ENCODE results near the gene MST1R. TPM values are rescaled to one million over a fixed set of nuclear protein-coding genes. Genes with fewer than 3 reads are reported as not detected.

MST1R gene
- total and polyA plus RNA-seq, 9 of the 15 experiments (the other 6 are each of a cell fraction or from before 2014, with no cell fraction given) = 1.3 to 10.0 (median 3.8) TPM

- no peak for TF ChIP-seq ZHX1 (conservative IDR thresholded peaks at IDR 0.05; ENCODE audit: low read length)
- no peak for TF ChIP-seq ZNF76 (CRISPR knock-in tag; IDR thresholded peaks at IDR 0.05; ENCODE audit: borderline replicate concordance)
- TF ChIP-seq FOXP1 (CRISPR knock-in tag; IDR thresholded peaks at IDR 0.05) = 0 out of 2 replicates have a peak, but pooled peaks have one; percentile 42
- no peak for TF ChIP-seq MTF1 (CRISPR knock-in tag; IDR thresholded peaks at IDR 0.05; ENCODE audit: borderline replicate concordance)
- TF ChIP-seq TAL1 (IDR thresholded peaks at IDR 0.05) = no peak
- TF ChIP-seq CREB1 (IDR thresholded peaks at IDR 0.05) = peak; percentile 29; the same call in 1 of the 2 replicates
- no peak; the same call in 1 of the 2 replicates for TF ChIP-seq CREB1 (CRISPR knock-in tag; IDR thresholded peaks at IDR 0.05)
- no peak for TF ChIP-seq NR4A1 (CRISPR knock-in tag; IDR thresholded peaks at IDR 0.05)
- no peak for TF ChIP-seq NR4A1 (tag; IDR thresholded peaks at IDR 0.05)
- TF ChIP-seq POLR2H (tag; IDR thresholded peaks at IDR 0.05; ENCODE audit: low read depth) = no peak
- TF ChIP-seq NCOR1 (IDR thresholded peaks at IDR 0.05) = no peak
- TF ChIP-seq ZNF41 (CRISPR knock-in tag; conservative IDR thresholded peaks at IDR 0.05) = no peak
- TF ChIP-seq KDM2B (CRISPR knock-in tag; IDR thresholded peaks at IDR 0.05) = no peak
- TF ChIP-seq SAFB2 (IDR thresholded peaks at IDR 0.05; ENCODE audit: borderline replicate concordance, low read depth, low read length, severe bottlenecking) = no peak
- no peak for TF ChIP-seq ZC3H8 (IDR thresholded peaks at IDR 0.05)
- no peak for TF ChIP-seq EHMT2 (IDR thresholded peaks at IDR 0.05)
- TF ChIP-seq ZNF184 (CRISPR knock-in tag; IDR thresholded peaks at IDR 0.05) = no peak
- TF ChIP-seq CXXC5 (CRISPR knock-in tag; IDR thresholded peaks at IDR 0.05) = peak; percentile 32; the same call in 1 of the 2 replicates
- TF ChIP-seq ZFX (CRISPR knock-in tag; IDR thresholded peaks at IDR 0.05) = peak; percentile 96
- TF ChIP-seq TGIF2 (CRISPR knock-in tag; IDR thresholded peaks at IDR 0.05) = no peak
- no peak for TF ChIP-seq CHD4 (IDR thresholded peaks at IDR 0.05; ENCODE audit: insufficient read depth, insufficient replicate concordance, low read depth, low read length, poor library complexity, severe bottlenecking)
- no peak for TF ChIP-seq ARHGAP35 (IDR thresholded peaks at IDR 0.05; ENCODE audit: partially characterized antibody)
- TF ChIP-seq ZNF408 (CRISPR knock-in tag; IDR thresholded peaks at IDR 0.05; ENCODE audit: low read depth) = no peak
- peak; percentile 85 for TF ChIP-seq CTBP1 (IDR thresholded peaks at IDR 0.05; ENCODE audit: borderline replicate concordance)
- TF ChIP-seq MTA3 (IDR thresholded peaks at IDR 0.05; ENCODE audit: borderline replicate concordance) = 0 out of 2 replicates have a peak, but pooled peaks have one; percentile 68
- 0 out of 2 replicates have a peak, but pooled peaks have one; percentile 42 for TF ChIP-seq RNF2 (IDR thresholded peaks at IDR 0.05)
- no peak for TF ChIP-seq GATAD2A (IDR thresholded peaks at IDR 0.05)
- no peak for TF ChIP-seq ZFP30 (CRISPR knock-in tag; IDR thresholded peaks at IDR 0.05; ENCODE audit: borderline replicate concordance)
- TF ChIP-seq ZNF431 (CRISPR knock-in tag; IDR thresholded peaks at IDR 0.05) = no peak
Observed at GRCh38 chr3:49903451-49904424, at the start of gene MST1R (continued).
